GM12872 (cell line): ENCODE measurements around the gene ARRDC1.

Source experiments
- CTCF ChIP-seq: IDR thresholded peaks from 3 replicates; pipeline ENCODE4 v1.5.1; 2011; ENCODE audit warnings: low read depth, mild to moderate bottlenecking, low read length, moderate library complexity; ENCODE audit not compliant: insufficient read depth

ARRDC1 gene

DNA sequence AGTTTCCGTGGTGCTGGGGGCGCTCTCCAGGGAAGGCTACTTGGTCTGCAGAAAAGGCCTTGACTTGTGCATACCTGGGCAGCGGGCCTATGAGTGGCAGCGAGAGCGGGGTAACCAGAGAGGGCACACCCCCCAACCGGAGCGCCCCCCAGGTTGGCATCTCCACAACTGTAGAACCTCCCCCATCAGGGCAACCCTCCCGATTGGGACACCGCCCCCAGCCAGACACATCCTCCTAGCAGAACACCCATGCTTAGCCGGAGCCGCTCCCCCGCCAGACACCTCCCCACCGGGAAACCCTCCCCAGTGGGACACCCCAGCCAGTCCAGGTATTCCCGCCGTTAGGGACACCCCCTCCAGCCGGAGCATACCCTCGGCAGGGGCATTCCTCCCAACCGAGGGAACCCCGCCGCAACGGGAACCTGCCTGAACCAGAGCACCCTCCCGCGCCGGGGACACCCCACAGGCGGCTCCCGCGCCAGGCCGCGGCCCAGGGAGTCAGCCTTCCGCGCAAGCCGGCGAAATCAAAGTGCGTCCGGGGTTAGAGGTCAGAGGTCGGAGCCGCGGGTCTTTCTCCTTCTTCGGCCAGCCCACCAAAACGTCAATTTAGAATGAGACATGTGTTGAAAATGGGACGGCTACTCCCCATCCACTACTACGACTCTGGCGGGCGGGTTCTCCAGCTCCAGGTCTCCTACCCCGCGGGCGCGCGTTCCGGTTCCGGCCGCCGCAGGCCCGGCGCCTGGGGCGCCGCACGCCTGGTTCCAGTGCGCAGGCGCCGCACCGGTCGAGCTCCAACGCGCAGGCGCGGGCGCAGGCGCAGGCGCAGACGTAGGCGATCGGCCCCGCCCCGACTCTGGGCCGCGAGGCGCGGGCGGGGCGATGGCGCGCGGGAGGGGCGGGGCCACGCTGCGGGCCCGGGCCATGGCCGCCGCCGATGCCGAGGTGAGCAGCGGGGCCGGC, 12.9 kb downstream of the ARRDC1 start, which contains the start of gene EHMT1:
TSS of gene EHMT1 (plus strand) at position 901 of the 963 bp plus-strand sequence. CDS start at position 925, 24 bp downstream.
- no peak for TF ChIP-seq CTCF

- no peak for TF ChIP-seq CTCF
These were observed 14.0 kb downstream of the ARRDC1 start for GRCh38 chr9:137619240-137620047.

DNA sequence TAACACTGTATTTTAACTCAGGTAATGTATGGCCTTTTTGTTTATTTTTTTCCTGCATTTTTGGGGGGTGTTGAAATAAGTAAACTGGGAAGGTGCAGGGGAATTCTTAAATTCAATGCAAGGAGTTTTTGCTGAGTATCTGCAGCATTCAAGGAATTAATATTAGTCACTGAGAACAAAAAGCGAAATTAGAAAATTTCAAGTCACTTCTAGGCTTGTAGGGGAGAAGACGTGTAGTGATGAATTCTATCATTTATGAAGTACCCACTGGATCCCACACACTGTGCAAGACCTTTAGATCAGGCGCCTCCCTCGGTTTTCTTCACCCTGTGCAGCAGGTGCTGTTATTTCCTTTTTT, 14.5 kb downstream of the ARRDC1 start:
- TF ChIP-seq CTCF: no peak

- no peak for TF ChIP-seq CTCF
These were observed 15.1 kb downstream of the ARRDC1 start for GRCh38 chr9:137620581-137620980.

- TF ChIP-seq CTCF: peak; percentile 34; the same call in 2 of the 3 replicates
These were observed 15.8 kb downstream of the ARRDC1 start for GRCh38 chr9:137621131-137621757.

DNA sequence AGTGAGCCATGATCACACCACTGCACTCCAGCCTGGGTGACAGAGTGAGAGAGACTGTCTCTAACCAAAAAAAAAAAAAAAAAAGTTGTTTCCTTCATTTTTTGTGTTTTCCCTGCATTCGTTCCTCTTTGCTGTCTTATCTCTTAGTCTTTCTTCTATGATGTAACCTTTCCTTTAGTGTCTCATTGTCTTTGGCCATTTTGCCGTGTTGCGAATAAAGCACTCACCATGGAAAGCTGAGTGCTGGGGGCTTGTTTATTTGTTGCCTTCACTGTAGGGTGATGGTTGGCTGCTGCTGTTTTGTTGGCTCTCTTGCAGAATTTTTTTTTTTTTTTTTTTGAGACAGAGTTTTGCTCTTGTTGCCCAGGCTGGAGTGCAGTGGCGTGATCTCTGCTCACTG, 21.0 kb downstream of the ARRDC1 start:
- no peak for TF ChIP-seq CTCF

GRCh38 chr9:137630126-137630525, 24.6 kb downstream of the ARRDC1 start:
- no peak for TF ChIP-seq CTCF
